ENCODE measurements around the gene CELSR1. TPM values are rescaled to one million over a fixed set of nuclear protein-coding genes. Genes with fewer than 3 reads are reported as not detected.

CELSR1 gene
- total and polyA plus RNA-seq, 8 donors, result 24.6 to 59.8 (median 33.3) TPM

DNA sequence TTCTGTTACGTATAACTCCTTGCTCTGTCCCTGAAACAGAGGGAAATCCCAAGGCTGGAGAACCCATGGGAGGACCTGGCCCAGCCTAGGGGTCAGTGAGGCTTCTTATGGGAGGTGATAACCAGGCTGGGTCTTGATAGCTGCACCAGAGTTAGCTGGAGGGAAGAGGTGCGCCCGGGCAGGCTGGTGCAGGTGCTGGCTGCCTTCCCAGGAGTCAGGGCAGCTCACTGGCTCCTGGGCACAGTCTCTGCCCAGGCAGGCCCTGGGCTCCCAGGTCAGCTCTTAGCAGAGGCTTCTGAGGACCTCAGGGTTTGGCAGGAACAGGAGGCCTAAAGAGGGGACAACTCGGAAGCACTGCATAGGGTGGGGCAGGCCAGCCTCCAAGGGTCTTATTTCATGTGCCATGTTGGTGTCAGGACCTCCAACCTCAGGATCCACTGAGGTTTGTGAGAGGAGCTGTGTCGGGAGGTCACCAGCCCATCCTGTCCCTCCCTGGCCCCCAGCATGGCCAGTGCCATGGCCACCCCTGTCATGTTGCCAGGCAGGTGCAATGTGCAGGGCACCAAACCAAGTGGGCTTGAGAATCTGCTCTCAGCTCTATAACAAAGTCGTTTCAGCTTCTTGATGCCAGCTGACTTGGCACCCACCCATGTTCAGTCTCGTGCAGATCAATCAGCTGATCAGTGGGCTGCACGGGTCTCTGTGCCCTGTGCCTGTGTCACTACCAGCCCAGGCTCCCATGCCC lies 20.5 kb upstream of the CELSR1 start:
- TF ChIP-seq, protein P1, sequence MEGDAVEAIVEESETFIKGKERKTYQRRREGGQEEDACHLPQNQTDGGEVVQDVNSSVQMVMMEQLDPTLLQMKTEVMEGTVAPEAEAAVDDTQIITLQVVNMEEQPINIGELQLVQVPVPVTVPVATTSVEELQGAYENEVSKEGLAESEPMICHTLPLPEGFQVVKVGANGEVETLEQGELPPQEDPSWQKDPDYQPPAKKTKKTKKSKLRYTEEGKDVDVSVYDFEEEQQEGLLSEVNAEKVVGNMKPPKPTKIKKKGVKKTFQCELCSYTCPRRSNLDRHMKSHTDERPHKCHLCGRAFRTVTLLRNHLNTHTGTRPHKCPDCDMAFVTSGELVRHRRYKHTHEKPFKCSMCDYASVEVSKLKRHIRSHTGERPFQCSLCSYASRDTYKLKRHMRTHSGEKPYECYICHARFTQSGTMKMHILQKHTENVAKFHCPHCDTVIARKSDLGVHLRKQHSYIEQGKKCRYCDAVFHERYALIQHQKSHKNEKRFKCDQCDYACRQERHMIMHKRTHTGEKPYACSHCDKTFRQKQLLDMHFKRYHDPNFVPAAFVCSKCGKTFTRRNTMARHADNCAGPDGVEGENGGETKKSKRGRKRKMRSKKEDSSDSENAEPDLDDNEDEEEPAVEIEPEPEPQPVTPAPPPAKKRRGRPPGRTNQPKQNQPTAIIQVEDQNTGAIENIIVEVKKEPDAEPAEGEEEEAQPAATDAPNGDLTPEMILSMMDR (IDR thresholded peaks at IDR 0.05), result no peak
- peak; percentile 84 for ATAC-seq

DNA sequence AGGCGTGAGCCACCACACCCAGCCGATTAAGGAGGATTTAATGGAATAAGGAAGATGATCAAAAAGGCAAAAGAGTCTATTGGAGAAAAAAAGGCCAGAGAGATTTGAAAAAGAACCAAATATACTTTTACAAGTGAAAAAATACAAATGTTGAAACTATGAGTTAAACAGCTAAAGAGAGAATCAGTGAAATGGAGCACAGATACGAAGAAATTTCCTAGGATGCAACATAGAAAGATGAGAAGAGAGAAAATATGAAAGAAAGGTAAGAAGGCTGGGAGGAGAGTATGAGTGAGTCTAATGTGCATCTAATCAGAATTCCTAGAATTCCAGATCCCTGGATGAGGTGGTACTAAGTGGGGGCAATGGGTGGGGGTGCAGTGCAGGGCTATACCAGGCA lies 19.4 kb upstream of the CELSR1 start:
- intact Hi-C loops (cut with DNase I), result no loop called here
- no peak for DNase-seq
- Histone ChIP-seq H3K4me3 (no peak overlapping the region), H3K9me3 (peaks cover 0 to 10% of the 10 kb centered on the region in 2 donors), H3K36me3 (no peaks in the 10 kb centered on the region), H3K27ac (no peak overlapping the region), H3K4me1 (peaks cover 0 to 2% of the 10 kb centered on the region in 2 donors), H3K27me3 (peaks cover 0 to 6% of the 10 kb centered on the region in 2 donors)
- no peak for ATAC-seq
- TF ChIP-seq, protein P1 (IDR thresholded peaks at IDR 0.05), result no peak

More for the DNA sequence above, 20.5 kb upstream of the CELSR1 start:
- H3K9me3 ChIP-seq, result peaks cover 0 to 7% of the 10 kb centered on the region in 2 donors
- no peak overlapping the region for H3K27ac ChIP-seq
- peak in 2 of 4 donors; percentile 33 to 77 for DNase-seq
- H3K4me3 ChIP-seq, result no peak overlapping the region
- H3K36me3 ChIP-seq, result no peaks in the 10 kb centered on the region
- intact Hi-C loops (cut with DNase I), result no loop called here
- no peaks in the 10 kb centered on the region for H3K27me3 ChIP-seq
- H3K4me1 ChIP-seq, result peaks cover 0 to 2% of the 10 kb centered on the region in 2 donors

DNA sequence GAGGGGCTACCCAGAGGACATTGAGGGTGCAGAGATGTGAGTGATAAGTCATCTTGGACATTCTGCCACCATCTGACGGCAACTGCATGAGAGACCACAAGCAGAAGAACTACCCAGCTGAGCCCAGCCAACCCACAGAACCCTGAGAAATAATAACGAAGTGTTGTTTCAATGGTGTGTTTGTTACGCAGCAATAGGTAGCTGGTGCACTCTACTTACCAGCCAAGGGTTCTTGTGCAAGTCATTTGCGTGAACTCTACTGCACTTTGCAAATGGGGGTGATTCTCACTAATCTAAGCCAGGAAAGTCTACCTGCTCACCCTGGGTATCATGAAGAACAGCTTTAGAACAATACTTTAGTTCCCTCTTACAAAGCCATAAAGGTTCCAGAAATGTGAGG lies 15.8 kb upstream of the CELSR1 start:
- Histone ChIP-seq H3K27me3 (peaks cover 0 to 13% of the 10 kb centered on the region in 2 donors), H3K36me3 (no peaks in the 10 kb centered on the region), H3K9me3 (peaks cover 0 to 10% of the 10 kb centered on the region in 2 donors), H3K4me1 (peaks cover 9 to 11% of the 10 kb centered on the region in 2 donors), H3K4me3 (no peak overlapping the region), H3K27ac (no peak overlapping the region)
- DNase-seq, result no peak
- TF ChIP-seq, protein P1 (IDR thresholded peaks at IDR 0.05), result no peak
- intact Hi-C loops (cut with DNase I), result no loop called here
- no peak for ATAC-seq

DNA sequence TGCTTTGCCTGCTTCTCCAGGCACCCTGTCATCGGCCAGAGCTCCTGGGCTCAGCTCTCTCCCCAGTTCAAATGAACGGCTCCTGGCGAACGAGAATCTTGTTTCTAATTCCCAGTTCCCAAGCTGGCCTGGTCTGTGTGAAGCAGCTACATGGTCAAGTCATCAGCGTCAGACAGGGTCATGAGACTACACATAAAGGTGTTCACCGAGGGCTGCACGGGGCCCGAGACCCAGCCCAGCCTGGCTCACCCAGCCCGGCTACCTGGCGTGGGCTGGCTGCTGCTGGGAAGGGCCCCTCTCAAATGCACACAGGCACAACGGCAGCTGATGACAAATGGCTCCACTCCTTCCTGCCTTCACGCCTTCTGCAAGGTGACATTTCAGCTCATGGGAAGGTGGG lies 14.6 kb upstream of the CELSR1 start:
- Histone ChIP-seq H3K4me1 (peaks cover 21 to 22% of the 10 kb centered on the region in 2 donors), H3K27ac (no peak overlapping the region), H3K36me3 (no peaks in the 10 kb centered on the region), H3K9me3 (peaks cover 0 to 8% of the 10 kb centered on the region in 2 donors), H3K27me3 (peaks cover 0 to 13% of the 10 kb centered on the region in 2 donors), H3K4me3 (no peak overlapping the region)
- intact Hi-C loops (cut with DNase I), result no loop called here
- DNase-seq, result peak in 2 of 4 donors; percentile 13 to 51
- TF ChIP-seq, protein P1 (IDR thresholded peaks at IDR 0.05), result no peak
- no peak for ATAC-seq

DNA sequence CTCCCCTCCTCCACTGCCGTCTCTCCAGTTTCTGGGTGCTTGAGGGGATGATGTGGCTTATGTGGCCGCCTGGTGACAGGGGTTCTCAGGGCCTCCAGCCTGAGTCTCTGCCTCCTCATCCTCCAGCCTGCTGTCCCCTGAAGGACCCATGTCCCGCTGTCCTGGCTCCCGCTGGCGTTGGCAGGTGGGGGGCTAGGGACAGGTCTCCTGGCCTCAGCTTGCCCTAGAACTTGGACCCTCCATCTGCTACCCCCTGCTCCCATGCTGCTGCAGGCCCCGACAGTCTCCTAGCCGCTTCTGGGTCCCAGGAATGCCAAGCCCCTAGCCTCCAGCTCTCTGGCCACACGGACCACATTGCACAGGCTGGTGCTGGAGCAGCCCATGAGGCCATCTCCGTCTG lies 13.9 kb upstream of the CELSR1 start:
- H3K27ac ChIP-seq, result no peak overlapping the region
- H3K4me1 ChIP-seq, result peaks cover 28 to 29% of the 10 kb centered on the region in 2 donors
- DNase-seq, result peak in 2 of 4 donors; percentile 22 to 37
- peaks cover 0 to 13% of the 10 kb centered on the region in 2 donors for H3K27me3 ChIP-seq
- TF ChIP-seq, protein P1 (IDR thresholded peaks at IDR 0.05), result no peak
- intact Hi-C loops (cut with DNase I), result no loop called here
- peaks cover 0 to 4% of the 10 kb centered on the region in 2 donors for H3K9me3 ChIP-seq
- H3K4me3 ChIP-seq, result no peak overlapping the region
- no peak for ATAC-seq
- no peaks in the 10 kb centered on the region for H3K36me3 ChIP-seq

Measured in left lung (tissue), 10 donors.